ENCODE results near the gene TMEM255B. TPM values are rescaled to one million over a fixed set of nuclear protein-coding genes. Genes with fewer than 3 reads are reported as not detected.

The TMEM255B gene
- polyA plus RNA-seq, 1 donor (not counting 4 experiments of a cell fraction or from before 2014, with no cell fraction given) = 7.6 TPM

DNA sequence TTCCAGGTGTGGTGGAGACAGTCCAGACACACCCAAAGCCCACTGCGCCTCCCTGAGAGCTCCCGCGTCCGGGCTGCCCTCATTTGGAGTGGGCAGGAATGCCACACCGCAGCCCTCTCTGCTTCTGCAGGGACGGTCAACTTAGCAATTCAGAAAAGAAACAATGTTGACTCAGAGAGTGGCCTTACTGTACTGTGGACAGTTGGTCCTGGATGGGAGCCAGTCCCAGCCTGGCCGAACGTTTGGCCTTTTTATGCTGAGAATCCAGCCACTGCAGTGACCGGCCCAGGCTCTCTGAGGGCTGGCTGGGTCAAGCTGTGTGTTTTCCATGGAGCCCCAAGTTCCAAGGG is 97.7 kb downstream of the TMEM255B start:
- H4K20me1 ChIP-seq (ENCODE audit: control insufficient read depth, extremely low read depth, insufficient read depth, low read length) = peaks cover 71% of the 10 kb centered on the region
- dilution Hi-C loops (cut with MboI; ENCODE audit: extremely low pct_ligation_motif_present, low sequenced_read_pairs) = no loop called here
- peaks cover 100% of the 10 kb centered on the region for H3K79me2 ChIP-seq (ENCODE audit: control insufficient read depth, insufficient read depth, low read length)
- no peaks in the 10 kb centered on the region for H3K9me3 ChIP-seq (ENCODE audit: control insufficient read depth, low read depth, low read length)
- H3K4me1 ChIP-seq (ENCODE audit: control insufficient read depth, extremely low read depth, insufficient read depth, low read length) = peaks cover 61% of the 10 kb centered on the region
- peak overlapping the region; percentile 73 for H3K4me2 ChIP-seq (ENCODE audit: control insufficient read depth, extremely low read depth, insufficient read depth, low read depth, low read length)
- no peak overlapping the region for H2AFZ ChIP-seq (ENCODE audit: control insufficient read depth, low read length)
- peak overlapping the region; percentile 23 for H3K9ac ChIP-seq (ENCODE audit: control insufficient read depth, extremely low read depth, insufficient read depth, low read length)
- H3K9me1 ChIP-seq (ENCODE audit: control insufficient read depth, extremely low read depth, insufficient read depth, low read length) = peaks cover 14% of the 10 kb centered on the region
- peak overlapping the region in 1 of 3 experiments; percentile 52 for H3K4me3 ChIP-seq (ENCODE audit: control insufficient read depth in 2 of 3, extremely low read depth in 1 of 3, insufficient read depth in 2 of 3, low read depth in 1 of 3, low read length in 3 of 3)
- DNase-seq (ENCODE audit: low read depth, low spot score) = no peak
- no peak for TF ChIP-seq EZH2 (IDR thresholded peaks at IDR 0.05; ENCODE audit: low read length)
- TF ChIP-seq, protein P1, sequence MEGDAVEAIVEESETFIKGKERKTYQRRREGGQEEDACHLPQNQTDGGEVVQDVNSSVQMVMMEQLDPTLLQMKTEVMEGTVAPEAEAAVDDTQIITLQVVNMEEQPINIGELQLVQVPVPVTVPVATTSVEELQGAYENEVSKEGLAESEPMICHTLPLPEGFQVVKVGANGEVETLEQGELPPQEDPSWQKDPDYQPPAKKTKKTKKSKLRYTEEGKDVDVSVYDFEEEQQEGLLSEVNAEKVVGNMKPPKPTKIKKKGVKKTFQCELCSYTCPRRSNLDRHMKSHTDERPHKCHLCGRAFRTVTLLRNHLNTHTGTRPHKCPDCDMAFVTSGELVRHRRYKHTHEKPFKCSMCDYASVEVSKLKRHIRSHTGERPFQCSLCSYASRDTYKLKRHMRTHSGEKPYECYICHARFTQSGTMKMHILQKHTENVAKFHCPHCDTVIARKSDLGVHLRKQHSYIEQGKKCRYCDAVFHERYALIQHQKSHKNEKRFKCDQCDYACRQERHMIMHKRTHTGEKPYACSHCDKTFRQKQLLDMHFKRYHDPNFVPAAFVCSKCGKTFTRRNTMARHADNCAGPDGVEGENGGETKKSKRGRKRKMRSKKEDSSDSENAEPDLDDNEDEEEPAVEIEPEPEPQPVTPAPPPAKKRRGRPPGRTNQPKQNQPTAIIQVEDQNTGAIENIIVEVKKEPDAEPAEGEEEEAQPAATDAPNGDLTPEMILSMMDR (optimal IDR thresholded peaks at IDR 0.05 in 1 of 3, IDR thresholded peaks at IDR 0.05 in 1 of 3, conservative IDR thresholded peaks at IDR 0.05 in 1 of 3; ENCODE audit: extremely low read depth in 1 of 3, insufficient read depth in 2 of 3, low read length in 3 of 3) = no peak
- FAIRE-seq = no peak
- peak overlapping the region; percentile 43 for H3K27ac ChIP-seq (ENCODE audit: control insufficient read depth, insufficient read depth, low read length)
- H3K27me3 ChIP-seq (ENCODE audit: control insufficient read depth, extremely low read depth, insufficient read depth, low read length) = no peaks in the 10 kb centered on the region
- peaks cover 31 to 59% of the 10 kb centered on the region in 2 experiments for H3K36me3 ChIP-seq (ENCODE audit: control insufficient read depth in 2 of 2, extremely low read depth in 1 of 2, insufficient read depth in 2 of 2, low read length in 2 of 2)

- peak overlapping the region; percentile 73 for H3K4me2 ChIP-seq (ENCODE audit: control insufficient read depth, extremely low read depth, insufficient read depth, low read depth, low read length)
- H3K9me1 ChIP-seq (ENCODE audit: control insufficient read depth, extremely low read depth, insufficient read depth, low read length) = peaks cover 13% of the 10 kb centered on the region
- no peak for TF ChIP-seq EZH2 (IDR thresholded peaks at IDR 0.05; ENCODE audit: low read length)
- TF ChIP-seq, protein P1 (optimal IDR thresholded peaks at IDR 0.05 in 1 of 3, IDR thresholded peaks at IDR 0.05 in 1 of 3, conservative IDR thresholded peaks at IDR 0.05 in 1 of 3; ENCODE audit: extremely low read depth in 1 of 3, insufficient read depth in 2 of 3, low read length in 3 of 3) = no peak
- dilution Hi-C loops (cut with MboI; ENCODE audit: extremely low pct_ligation_motif_present, low sequenced_read_pairs) = no loop called here
- H3K9ac ChIP-seq (ENCODE audit: control insufficient read depth, extremely low read depth, insufficient read depth, low read length) = peak overlapping the region; percentile 20
- FAIRE-seq (peak; percentile 85), DNase-seq (ENCODE audit: low read depth, low spot score) (no peak)
- no peaks in the 10 kb centered on the region for H3K27me3 ChIP-seq (ENCODE audit: control insufficient read depth, extremely low read depth, insufficient read depth, low read length)
- peaks cover 29 to 55% of the 10 kb centered on the region in 2 experiments for H3K36me3 ChIP-seq (ENCODE audit: control insufficient read depth in 2 of 2, extremely low read depth in 1 of 2, insufficient read depth in 2 of 2, low read length in 2 of 2)
- peaks cover 67% of the 10 kb centered on the region for H4K20me1 ChIP-seq (ENCODE audit: control insufficient read depth, extremely low read depth, insufficient read depth, low read length)
- peaks cover 100% of the 10 kb centered on the region for H3K79me2 ChIP-seq (ENCODE audit: control insufficient read depth, insufficient read depth, low read length)
- H3K4me1 ChIP-seq (ENCODE audit: control insufficient read depth, extremely low read depth, insufficient read depth, low read length) = peaks cover 62% of the 10 kb centered on the region
- no peak overlapping the region for H2AFZ ChIP-seq (ENCODE audit: control insufficient read depth, low read length)
- no peaks in the 10 kb centered on the region for H3K9me3 ChIP-seq (ENCODE audit: control insufficient read depth, low read depth, low read length)
- H3K4me3 ChIP-seq (ENCODE audit: control insufficient read depth in 2 of 3, extremely low read depth in 1 of 3, insufficient read depth in 2 of 3, low read depth in 1 of 3, low read length in 3 of 3) = peak overlapping the region in 1 of 3 experiments; percentile 52
- peak overlapping the region; percentile 6 for H3K27ac ChIP-seq (ENCODE audit: control insufficient read depth, insufficient read depth, low read length)
Measured at GRCh38 chr13:113857531-113858195, 98.6 kb downstream of the TMEM255B start.
